ENCODE results near the gene PARD3B.

- TF ChIP-seq CTCF (conservative IDR thresholded peaks at IDR 0.05 in 1 of 2, IDR thresholded peaks at IDR 0.05 in 1 of 2; ENCODE audit: low read depth in 1 of 2, low read length in 2 of 2): no peak
- no peak for TF ChIP-seq EZH2 (IDR thresholded peaks at IDR 0.05; ENCODE audit: low read length, missing control alignments)
Measured at GRCh38 chr2:205370726-205371125, 825.5 kb downstream of the PARD3B start.

All from fibroblast of lung (primary cell).